Astrocyte of the hippocampus (primary cell): ENCODE data around the gene STAC2.
"Not testable (repeated sequence)": the region's sequence is repeated elsewhere in the genome, so short reads cannot be mapped to it uniquely, and the experiment has no call there.

Experiments used
- DNase-seq: peaks from one replicate; pipeline ENCODE4 v3.0.0; 2011; ENCODE audit warnings: low read depth, low spot score

Gene STAC2

DNA sequence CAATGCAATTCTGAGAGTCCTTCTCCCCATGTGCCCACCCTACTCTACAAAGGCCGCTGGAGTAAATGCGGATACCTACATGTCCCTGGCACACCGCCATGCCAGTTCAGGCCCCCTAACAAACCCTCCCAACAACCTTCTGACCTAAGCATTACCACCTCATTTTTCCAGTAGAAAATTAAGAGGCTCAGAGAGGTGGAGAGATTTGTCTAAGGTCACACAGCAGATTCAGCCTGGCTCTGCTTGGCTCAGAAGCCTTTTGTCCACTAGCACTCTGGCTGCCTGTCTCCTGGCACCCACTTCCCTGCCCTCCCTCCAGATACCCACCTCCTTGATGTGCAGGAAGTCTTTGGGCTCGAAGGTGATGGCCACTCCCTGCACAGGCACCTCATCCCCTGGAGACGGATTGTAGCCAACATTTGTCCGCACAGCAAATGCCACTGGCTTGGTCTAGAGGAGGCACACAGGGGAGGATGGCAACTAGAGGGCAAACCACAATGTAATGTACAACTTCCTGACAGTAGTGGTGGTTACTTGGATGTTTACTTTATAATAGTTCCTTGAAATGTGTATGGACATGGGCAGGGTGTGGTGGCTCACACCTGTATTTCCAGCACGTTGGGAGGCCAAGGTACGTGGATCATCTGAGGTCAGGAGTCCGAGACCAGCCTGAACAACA is 38.5 kb downstream of the STAC2 start:
- DNase-seq = no peak

DNA sequence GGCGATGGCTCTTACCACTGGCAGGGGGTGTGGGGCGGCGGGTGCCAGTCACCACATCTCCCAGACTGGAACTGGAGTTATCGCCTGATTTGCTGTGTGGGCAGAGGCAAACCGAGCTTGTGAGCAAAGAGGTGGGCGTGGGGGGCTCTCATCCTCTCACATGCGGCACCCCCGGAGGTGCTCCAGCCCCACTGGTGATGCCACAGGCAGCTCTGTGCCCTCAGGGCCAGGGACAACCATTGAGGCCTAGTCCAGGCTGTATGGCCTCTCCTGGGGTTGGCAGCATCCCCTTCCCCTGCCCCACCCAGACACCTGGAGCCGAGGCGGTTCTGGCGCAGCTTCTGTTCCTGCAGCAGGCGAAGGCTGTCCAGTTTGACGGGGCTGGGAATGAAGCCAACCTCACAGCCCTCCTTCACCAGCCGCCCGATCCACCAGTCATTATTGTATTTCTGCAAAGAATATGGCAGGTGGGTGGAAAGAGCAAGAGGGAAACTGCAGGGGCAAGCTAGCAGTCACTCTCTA is 39.2 kb downstream of the STAC2 start:
- no peak for DNase-seq

DNA sequence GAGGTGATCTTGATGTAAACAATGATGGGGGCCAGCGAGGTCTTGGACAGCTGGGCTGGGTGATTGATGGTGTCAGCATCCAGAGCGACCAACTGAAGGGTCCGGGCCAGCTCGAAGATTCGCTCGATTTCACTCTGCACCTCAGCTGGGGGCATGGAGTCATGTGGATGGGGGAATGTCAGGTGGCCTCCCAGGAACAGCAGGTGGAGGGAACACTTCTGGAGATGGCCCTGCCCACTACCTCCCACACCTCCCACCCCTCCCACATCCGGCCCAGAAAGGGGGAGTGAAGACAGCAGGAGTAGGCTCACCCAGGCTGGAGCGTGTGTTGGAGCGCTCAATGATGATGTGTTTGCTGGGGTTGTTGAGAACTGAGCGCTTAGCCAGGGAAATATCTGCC is 42.0 kb downstream of the STAC2 start:
- no peak for DNase-seq

DNA sequence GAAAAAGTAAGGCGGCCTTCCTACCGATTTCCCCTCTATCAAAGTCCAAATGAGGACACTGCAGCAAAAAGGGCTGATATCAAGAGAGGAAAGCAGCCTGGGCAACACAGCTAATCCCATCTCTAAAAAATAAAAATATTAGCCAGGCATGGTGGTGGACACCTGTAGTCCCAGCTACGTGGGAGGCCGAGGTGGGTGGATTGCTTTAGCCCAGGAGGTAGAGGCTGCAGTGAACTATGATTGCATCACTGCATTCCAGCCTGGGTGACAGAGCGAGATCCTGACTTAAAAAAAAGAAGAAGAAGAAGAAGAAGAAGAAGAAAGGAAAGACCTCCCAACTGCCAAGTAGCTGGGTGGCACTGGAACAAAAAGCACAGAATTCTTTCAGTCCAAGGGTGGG is 42.7 kb downstream of the STAC2 start:
- DNase-seq = no peak

DNA sequence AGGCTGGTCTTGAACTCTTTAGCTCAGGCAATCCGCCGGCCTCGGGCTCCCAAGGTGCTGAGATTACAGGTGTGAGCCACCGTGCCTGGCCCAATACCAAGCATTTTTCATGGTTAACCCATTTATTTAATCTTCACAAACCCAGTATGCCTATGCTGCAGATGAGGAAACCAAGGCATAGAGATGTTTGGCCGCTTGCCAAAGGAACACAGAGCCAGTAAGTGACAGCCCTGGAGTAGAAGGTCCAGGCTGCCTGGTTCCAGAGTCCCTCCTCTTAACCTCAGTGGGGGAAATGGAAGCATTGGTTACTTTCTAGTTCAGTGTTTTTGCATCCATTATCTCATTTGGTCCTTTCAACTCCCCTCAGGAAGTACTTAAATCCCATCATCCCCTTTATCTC is 44.4 kb downstream of the STAC2 start:
- no peak for DNase-seq

DNA sequence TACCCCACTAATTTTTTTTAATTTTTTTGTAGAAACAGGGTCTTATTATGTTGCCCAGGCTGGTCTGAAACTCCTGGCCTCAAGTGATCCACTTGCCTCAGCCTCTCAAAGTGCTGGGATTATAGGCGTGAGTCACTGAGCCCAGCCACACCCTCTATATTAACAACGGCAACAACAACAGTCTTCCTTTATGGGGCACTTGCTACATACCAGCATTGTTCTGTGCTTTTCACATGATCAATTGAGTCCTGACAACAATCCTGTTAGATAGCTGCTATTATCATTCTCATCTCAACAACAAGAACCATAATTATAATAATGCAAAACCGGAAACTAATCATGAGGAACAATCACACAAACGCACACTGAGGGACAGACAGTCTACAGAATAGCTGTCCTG is 47.2 kb downstream of the STAC2 start:
- peak; percentile 34 for DNase-seq

DNA sequence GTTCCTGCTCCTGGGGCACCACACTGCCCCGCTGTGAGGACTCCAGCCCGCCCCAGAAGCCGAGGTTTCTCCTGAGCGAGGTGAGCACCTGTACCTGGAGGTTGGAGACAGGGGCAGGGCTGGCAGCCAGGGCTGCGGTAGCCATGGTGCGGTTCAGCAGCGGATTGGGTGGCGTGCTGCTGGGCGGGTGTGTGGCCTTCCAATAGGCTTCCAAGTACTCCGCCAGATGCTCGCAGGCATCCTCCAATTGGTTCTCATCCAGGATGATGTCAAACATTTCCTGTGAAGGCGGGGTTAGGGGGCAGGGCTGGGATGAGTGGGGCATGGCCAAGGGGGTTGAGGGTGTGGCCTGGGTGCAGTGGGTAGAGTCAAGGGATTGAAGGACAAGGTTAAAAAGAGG is 48.5 kb downstream of the STAC2 start:
- DNase-seq = no peak

DNA sequence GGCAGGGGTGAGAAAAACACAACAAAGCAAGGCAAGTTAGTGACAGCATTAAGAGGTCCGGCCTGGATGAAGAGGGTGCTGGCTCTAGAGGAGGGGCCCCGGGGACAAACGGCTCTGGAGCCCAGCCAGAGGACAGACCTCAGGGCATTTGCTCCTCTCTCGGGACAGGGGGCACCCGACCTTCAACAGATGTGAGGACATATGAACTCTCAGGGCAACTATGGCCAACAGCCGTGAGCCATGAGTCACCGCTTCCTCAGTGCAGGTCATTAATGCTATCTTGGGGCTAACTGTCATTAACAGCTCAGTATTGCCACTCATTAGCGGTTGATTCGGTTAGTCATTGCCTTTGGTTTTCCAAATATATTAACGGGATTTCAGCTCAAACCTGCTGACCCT is 50.1 kb downstream of the STAC2 start:
- DNase-seq = peak; percentile 27

DNA sequence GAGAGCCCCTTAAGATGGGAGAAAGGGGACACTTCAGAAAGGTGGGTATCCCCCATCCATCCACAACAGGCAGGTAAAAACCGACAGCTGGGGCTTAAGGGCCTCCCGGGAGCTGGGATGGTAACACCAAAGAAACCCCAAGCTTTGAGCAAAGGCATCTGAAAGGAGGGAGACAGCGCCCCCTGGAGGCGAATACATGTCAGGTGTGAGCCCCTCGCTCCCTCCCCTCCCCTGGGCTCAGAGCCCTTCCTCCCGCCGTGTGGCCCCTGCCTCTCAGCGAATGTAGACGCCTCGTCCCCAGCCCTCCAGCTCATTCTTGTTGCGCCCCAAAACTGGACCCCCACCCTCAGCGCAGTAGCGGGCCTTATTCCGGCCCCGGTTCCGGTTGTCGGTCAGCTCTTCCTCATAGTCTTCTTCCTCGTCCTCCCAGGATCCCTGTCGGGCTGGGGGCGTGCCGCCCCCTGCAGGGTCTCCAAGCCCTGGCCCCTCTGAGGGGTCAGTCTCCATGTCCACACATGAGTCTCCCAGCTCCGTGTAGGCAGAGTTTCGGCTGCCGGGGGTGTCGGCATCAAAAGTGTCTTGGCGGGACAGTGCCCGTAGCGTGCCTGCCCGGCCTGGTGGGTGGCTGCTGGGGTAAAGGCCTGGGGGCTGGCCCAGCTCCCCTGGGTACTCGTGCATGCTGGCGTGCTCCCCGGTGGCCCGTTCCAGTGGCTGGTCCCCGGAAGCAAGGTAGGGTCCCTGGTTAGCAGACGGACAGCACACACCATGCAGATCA is 50.6 kb downstream of the STAC2 start:
- DNase-seq = peak; percentile 73

DNA sequence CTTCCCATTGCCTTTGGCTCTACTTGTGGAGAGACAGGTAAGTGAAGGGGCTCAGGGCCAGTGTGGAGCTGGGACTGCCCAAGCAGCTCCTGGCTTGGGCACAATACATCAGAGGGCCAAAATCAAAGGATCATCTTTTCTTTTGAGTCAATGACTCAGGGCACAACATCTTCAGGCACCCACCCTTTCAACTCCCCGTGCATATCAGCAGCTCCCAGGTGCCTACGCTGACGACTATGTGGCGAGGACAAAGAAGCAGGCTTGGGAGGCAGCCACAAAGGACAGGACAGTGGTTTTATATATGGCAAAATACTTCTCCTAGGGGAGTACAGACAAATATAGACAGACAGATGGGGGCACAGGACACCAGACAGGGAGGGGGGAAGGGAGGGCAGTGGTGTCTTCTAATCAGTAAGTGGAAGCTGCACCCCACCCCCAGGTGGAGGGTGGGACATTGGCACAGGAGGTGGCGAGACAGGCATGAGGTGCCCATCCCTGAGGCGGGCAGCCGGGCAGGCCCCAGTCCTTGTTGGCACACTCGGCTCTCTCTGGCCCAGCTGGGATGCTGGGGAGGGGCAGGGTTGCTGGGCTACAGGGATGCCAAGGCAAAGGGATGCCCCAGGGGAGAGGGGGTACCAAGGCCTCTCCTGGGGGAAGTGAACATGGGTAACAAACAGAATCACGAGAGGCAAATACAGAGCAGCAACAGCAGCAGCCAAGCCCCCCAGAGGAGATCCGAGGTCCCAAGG is 52.0 kb downstream of the STAC2 start:
- DNase-seq = no peak

DNA sequence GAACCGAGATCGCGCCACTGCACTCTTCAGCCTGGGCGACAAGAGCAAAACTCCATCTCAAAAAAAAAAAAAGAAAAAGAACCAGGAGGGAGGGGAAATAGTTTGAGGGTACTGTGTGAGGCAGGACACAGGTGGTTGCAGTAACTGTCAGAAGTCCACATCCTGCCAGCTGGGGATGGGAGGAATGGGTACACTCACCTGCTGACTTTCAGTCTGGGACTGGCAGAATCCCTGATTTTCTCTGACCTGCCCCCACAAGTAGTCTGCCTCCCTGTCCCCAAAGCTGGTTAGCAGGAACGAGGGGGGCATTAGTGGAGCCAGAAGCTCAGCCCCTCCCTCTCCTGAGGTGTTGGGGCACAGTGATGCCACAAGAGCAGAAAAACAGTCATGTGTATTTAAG is 52.7 kb downstream of the STAC2 start:
- DNase-seq = no peak

DNA sequence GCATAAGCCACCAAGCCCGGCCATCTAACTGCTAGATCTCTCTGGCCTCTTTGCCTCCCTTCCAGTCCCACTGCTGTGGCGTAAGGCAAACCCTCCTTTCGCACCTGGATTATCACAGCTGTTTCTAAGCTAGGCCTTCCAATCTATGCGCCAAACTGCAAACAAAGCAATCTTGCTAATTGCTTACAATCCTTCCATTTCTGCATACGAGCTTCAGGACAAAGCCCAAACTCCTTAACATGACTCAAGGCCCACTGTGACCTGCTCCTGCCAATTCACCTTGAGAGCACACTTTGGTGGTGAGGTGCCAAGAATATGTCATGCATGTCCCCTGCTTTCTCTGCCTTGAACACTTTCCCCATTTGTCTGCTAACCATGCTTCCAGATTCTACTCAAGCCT is 53.8 kb downstream of the STAC2 start:
- no peak for DNase-seq

DNA sequence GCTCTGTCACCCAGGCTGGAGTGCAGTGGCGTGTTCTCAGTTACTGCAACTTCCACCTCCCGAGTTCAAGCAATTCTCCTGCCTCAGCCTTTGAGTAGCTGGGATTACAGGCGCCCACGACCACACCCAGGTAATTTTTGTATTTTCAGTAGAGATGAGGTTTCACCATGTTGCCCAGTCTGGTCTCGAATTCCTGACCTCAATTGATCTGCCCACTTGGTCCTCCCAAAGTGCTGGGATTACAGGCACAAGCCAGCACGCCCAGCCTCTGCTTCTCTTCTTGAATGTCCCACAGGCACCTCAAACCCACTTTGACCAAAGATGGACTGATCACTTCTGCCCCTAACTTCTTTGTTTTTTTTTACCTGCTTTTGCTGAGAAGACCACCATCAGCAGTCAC is 55.2 kb downstream of the STAC2 start:
- no peak for DNase-seq

DNA sequence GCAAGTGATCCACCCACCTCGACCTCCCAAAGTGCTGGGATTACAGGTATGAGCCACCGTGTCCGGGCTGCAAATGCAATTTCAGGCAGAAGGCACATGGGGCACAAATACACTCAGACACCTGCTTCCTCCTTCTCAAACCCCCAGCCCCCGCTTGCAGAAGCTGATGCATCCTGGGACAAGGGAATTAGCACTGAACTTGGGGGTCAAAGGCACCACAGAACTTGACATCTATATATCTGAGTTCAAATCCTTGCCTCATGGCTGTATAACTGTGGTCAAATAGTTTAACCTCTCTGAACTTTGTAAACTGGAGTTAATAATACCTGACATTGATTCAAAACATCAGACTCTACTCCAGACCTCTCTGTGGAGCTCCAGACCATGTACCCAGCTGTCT is 55.6 kb downstream of the STAC2 start:
- no peak for DNase-seq

DNA sequence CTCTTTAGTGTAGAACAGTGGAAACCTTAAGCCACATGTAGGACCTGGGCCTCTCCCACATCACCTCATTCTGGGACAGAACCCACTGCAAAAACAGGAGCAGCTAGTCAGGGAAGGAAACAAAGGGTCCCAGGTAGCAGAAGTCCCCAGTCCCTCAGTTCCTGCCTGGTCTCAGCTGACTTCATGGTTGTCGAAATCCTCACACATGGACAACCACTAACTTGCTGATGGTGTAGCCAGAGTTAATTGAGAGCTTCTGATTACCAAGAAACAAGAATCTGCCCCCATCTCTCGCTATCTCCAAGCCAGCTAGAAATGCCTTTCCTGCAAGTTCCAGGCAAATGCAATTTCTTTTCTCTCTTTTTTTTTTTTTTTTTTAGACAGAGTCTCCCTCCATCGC is 56.2 kb downstream of the STAC2 start:
- no peak for DNase-seq

DNA sequence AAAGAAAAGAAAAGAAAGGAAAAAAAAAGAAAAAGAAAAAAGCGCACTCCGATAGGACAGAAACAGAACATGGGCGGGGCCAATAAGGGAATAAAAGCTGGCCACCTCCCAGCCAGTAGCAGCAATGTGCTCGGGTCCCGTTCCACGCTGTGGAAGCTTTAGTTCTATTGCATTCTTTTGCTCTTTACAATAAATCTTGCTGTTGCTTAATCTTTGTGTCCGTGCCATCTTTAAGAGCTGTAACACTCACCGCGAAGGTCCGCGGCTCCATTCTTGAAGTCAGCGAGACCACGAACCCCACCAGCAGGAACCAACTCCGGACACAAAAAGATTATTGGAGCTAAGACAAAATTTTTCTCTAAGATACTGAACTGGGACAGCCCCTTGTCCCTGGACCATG is 56.6 kb downstream of the STAC2 start:
- no peak for DNase-seq

DNA sequence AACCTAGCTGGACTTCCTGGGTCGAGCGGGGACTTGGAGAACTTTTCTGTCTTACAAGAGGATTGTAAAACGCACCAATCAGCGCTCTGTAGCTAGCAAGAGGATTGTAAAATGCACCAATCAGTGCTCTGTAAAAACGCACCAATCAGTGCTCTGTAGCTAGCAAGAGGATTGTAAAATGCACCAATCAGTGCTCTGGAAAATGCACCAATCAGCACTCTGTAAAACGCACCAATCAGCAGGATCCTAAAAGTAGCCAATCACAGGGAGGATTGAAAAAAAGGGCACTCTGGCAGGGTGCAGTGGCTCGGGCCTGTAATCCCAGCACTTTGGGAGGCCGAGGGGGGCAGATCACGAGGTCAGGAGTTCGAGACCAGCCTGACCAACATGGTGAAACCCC is 57.2 kb downstream of the STAC2 start:
- DNase-seq = not testable (repeated sequence)

DNA sequence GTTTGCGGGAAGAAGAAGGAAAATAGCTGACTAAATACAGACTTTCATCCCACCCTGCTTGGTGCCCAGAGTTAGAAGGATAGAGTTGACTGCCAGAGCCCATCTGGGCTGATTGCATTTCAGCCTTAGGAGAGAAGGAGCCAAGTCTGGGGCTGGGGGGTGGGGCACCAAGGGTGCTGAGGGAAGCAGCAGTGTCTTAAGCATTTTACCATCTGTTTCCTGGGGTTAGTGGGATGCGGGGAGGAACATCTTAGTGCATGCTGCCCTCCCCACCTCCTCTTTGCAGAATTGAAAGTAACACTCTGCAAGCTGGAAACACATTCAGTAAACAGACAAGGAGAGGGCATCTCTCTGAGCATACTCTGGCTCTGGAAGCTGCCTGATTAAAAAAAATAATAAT is 58.3 kb downstream of the STAC2 start:
- no peak for DNase-seq

DNA sequence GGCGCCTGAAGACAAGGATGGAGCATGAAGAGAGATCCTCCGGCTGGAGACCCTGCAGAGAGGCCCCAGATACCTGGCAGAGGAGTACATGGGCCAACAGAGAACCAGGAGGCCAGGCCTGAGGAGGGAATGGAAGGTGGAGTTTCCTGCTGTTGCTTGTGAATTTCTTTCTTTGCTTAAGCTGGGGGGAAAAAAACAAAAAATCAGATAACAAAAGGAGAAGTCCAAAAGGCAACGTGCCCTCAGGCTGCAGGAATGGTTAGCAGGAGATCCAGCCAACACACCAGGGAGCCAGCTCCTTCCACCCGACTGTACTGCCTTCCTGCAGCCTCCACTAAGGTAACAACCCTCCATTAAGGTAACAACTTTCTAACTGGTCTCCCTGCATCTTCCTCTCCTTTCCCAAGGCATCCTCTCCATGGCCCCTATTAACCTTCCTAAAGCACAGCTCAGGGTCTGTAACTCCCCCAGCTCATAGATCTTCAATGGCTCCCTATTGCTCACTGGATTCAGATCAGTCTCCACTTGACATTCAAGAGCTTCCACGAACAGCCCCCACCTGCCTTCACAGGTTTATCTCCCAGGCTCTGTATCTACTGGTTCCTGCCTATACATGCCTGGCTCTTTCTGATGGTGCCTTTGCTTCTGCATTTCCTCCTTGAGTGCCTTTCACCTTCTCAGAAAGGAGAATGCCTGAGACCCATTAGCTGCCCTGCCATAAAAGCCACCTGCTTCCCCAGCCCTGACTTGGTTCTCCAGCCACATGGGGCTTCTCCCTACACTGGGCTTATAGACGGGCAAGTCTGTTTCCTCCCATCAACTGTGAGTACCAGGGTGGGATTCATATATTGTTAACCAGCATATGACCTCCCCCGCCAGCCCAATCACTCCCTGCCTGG is 59.1 kb downstream of the STAC2 start:
- DNase-seq = no peak

DNA sequence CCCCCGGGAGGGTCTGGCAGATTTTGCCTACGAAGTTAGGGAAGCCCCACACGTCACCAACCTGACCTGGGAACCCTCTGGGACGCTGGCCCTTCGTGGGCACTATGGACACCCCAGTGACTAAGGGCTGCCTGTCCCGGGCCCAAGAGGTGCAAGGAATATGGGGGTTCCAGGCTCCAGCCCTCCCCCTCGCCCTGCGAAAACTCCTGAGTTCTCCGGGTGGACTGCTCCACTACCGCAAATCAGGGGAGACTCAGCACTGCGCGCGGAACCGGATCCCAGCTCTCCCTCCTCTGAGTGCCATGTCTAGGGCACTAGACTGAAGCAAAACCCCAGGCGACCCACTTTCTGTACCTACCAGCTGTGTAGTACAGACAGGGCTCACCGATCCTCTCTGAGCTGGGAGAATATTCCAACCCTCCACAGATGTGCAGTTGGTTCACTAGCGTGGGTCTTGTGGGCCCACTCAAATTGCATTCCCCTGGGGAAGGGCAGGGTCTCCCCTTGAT is 59.9 kb downstream of the STAC2 start, which contains the start of gene ARL5C:
TSS of gene ARL5C (minus strand) at position 321 of the 509 bp plus-strand sequence. CDS start 401 bp downstream, outside the sequence.
- DNase-seq = no peak

DNA sequence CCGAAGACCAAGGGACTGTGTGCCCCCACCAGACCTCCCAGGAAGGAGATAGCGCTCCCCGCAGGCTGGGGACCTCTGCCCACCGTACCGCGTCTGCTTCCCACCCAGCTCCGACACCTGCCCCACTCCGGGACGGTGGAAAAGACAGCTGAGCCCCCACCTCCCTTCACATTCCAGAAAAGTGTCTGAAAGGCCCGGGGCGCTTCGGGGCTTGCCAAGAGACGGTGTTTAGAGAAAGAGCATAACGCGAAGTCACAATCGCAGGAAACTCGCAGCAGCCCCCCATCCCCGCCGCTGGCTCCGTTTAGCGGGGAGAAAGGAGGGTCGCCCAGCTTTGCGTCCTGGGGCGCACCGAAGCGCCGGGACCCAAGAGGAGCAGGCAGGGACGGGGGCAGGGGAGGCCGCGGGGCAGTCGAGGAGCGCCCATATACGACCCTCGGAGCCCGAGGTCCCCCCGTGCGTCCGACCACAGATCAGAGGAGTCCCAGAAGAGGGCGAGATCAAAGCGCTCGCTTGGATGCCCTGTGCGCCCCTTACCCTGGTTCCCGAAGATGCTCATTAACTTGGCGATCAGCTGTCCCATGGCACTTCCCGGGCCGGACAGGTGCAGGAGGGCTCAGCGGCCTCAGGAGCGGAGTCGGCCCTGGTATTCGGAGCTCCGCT is 60.4 kb downstream of the STAC2 start:
- no peak for DNase-seq
